ENCODE measurements around the gene SPECC1. TPM values are rescaled to one million over a fixed set of nuclear protein-coding genes. Genes with fewer than 3 reads are reported as not detected.
A peak's percentile ranks its signal among the peaks of the same experiment; 100 is the strongest.

SPECC1 gene
- polyA plus RNA-seq, 3 donors: 36.0 to 58.4 (median 50.5) TPM

DNA sequence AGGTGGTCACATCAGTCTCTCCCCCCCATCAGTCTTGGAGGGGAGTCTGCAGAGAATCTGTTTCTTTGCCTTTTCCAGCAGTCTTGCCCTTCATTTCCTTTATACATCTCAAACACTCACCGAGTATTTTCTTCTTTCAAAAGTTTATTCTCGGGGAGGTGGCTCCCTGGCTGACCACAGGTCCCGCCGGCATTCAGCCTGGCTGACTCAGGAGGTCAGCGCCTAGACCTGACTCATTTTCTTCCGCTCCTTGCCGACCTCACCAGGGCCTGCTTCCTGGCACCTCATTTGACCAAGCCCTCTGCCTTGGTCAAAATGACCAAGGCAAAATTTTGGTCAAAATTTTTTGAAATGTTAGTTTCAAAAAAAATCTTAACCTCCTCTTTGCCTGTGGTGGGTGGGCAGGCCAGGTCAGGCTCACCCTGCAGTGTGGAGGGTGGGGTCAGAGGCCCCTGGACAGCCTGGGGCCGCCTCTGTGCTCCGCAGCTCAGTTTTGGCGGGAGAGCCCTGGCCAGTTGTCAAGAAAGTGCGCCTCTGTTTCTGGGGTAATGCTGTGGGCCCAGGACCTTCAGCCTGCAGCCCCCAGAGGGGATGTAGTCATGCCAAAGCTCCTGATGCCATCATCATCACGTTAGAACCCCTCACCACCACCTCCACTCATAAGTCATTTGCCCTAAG, 165.6 kb downstream of the SPECC1 start:
- DNase-seq: no peak
- Histone ChIP-seq H3K36me3 (replicated peaks in 1 of 2; ENCODE audit: control insufficient read depth in 1 of 2, insufficient read depth in 2 of 2, low read length in 2 of 2) (peaks cover 7 to 51% of the 10 kb centered on the region in 2 donors), H3K27me3 (ENCODE audit: control insufficient read depth in 2 of 2, insufficient read depth in 2 of 2, low read length in 2 of 2) (no peaks in the 10 kb centered on the region), H3K4me1 (ENCODE audit: control insufficient read depth in 1 of 2, insufficient read depth in 2 of 2, low read length in 2 of 2) (no peaks in the 10 kb centered on the region), H2AFZ (ENCODE audit: insufficient read depth, low read depth, low read length, poor library complexity, severe bottlenecking) (no peak overlapping the region), H4K20me1 (ENCODE audit: insufficient read depth, low read length) (peaks cover 93% of the 10 kb centered on the region), H3K9me3 (replicated peaks in 1 of 2; ENCODE audit: control insufficient read depth in 1 of 2, insufficient read depth in 1 of 2, low read length in 2 of 2) (no peaks in the 10 kb centered on the region), H3K4me2 (replicated peaks; ENCODE audit: extremely low read depth, low read length, poor library complexity, severe bottlenecking) (no peak overlapping the region), H3K9ac (ENCODE audit: insufficient read depth, low read length, poor library complexity, severe bottlenecking) (no peak overlapping the region), H3K4me3 (replicated peaks in 1 of 3; ENCODE audit: low read depth in 2 of 3, low read length in 3 of 3) (no peak overlapping the region), H3K79me2 (ENCODE audit: insufficient read depth, low read length) (peaks cover 77% of the 10 kb centered on the region), H3K27ac (ENCODE audit: low read depth in 1 of 2, low read length in 2 of 2) (no peak overlapping the region)
- Mint-ChIP-seq H3K27ac (peak overlapping the region in 1 of 7 donors; percentile 66), H3K4me3 (no peak overlapping the region), H3K27me3 (ENCODE audit: low read depth in 3 of 3) (no peaks in the 10 kb centered on the region), H3K36me3 (peaks cover 15 to 53% of the 10 kb centered on the region in 2 donors), H3K4me1 (no peaks in the 10 kb centered on the region), H3K9me3 (no peaks in the 10 kb centered on the region)
- TF ChIP-seq, protein P1, sequence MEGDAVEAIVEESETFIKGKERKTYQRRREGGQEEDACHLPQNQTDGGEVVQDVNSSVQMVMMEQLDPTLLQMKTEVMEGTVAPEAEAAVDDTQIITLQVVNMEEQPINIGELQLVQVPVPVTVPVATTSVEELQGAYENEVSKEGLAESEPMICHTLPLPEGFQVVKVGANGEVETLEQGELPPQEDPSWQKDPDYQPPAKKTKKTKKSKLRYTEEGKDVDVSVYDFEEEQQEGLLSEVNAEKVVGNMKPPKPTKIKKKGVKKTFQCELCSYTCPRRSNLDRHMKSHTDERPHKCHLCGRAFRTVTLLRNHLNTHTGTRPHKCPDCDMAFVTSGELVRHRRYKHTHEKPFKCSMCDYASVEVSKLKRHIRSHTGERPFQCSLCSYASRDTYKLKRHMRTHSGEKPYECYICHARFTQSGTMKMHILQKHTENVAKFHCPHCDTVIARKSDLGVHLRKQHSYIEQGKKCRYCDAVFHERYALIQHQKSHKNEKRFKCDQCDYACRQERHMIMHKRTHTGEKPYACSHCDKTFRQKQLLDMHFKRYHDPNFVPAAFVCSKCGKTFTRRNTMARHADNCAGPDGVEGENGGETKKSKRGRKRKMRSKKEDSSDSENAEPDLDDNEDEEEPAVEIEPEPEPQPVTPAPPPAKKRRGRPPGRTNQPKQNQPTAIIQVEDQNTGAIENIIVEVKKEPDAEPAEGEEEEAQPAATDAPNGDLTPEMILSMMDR (IDR thresholded peaks at IDR 0.05): no peak
- intact Hi-C loops (cut with micrococcal nuclease): no loop called here
- 96% methylated on average over 9 of the region's 12 CpGs for WGBS (ENCODE audit: insufficient coverage)

- no peak overlapping the region for H3K4me3 ChIP-seq (replicated peaks in 1 of 3; ENCODE audit: low read depth in 2 of 3, low read length in 3 of 3)
- TF ChIP-seq, protein P1 (IDR thresholded peaks at IDR 0.05): no peak
- Mint-ChIP-seq H3K36me3 (peaks cover 15 to 38% of the 10 kb centered on the region in 2 donors), H3K4me1 (peaks cover 3% of the 10 kb centered on the region), H3K27me3 (ENCODE audit: low read depth in 3 of 3) (peaks cover 0 to 2% (median 2%) of the 10 kb centered on the region in 3 donors), H3K9me3 (no peaks in the 10 kb centered on the region), H3K27ac (peak overlapping the region in 2 of 7 donors; percentile 25 to 41), H3K4me3 (no peak overlapping the region)
- no peaks in the 10 kb centered on the region for H3K9me3 ChIP-seq (replicated peaks in 1 of 2; ENCODE audit: control insufficient read depth in 1 of 2, insufficient read depth in 1 of 2, low read length in 2 of 2)
- no peaks in the 10 kb centered on the region for H3K27me3 ChIP-seq (ENCODE audit: control insufficient read depth in 2 of 2, insufficient read depth in 2 of 2, low read length in 2 of 2)
- peaks cover 3 to 21% of the 10 kb centered on the region in 2 donors for H3K36me3 ChIP-seq (replicated peaks in 1 of 2; ENCODE audit: control insufficient read depth in 1 of 2, insufficient read depth in 2 of 2, low read length in 2 of 2)
- intact Hi-C loops (cut with micrococcal nuclease): no loop called here
- peaks cover 53% of the 10 kb centered on the region for H3K79me2 ChIP-seq (ENCODE audit: insufficient read depth, low read length)
- H3K27ac ChIP-seq (ENCODE audit: low read depth in 1 of 2, low read length in 2 of 2): no peak overlapping the region
- 98% methylated on average over 3 of the region's 3 CpGs for WGBS (ENCODE audit: insufficient coverage)
- no peak overlapping the region for H3K9ac ChIP-seq (ENCODE audit: insufficient read depth, low read length, poor library complexity, severe bottlenecking)
- no peak for DNase-seq
- peaks cover 0 to under 1% of the 10 kb centered on the region in 2 donors for H3K4me1 ChIP-seq (ENCODE audit: control insufficient read depth in 1 of 2, insufficient read depth in 2 of 2, low read length in 2 of 2)
- no peak overlapping the region for H2AFZ ChIP-seq (ENCODE audit: insufficient read depth, low read depth, low read length, poor library complexity, severe bottlenecking)
- H3K4me2 ChIP-seq (replicated peaks; ENCODE audit: extremely low read depth, low read length, poor library complexity, severe bottlenecking): no peak overlapping the region
- peaks cover 73% of the 10 kb centered on the region for H4K20me1 ChIP-seq (ENCODE audit: insufficient read depth, low read length)
Observed at GRCh38 chr17:20179041-20179440, 169.9 kb downstream of the SPECC1 start.
